MM.1S (cell line): ENCODE results near the gene ART3.

Experiments used
- DNase-seq: peaks from one replicate; pipeline ENCODE4 v3.0.0-alpha.2; 2015
- H2AFZ ChIP-seq: fragments of 300-600 bp; sonication (generic); 2 replicates; pipeline ENCODE4 v1.6.0; 2016; ENCODE audit warnings: antibody characterized with exemption, low read length
- H3F3A ChIP-seq: fragments of 300-600 bp; sonication (generic); 2 replicates; pipeline ENCODE4 v1.6.1; 2016; ENCODE audit warnings: mild to moderate bottlenecking, antibody characterized with exemption, low read length, moderate library complexity, mixed read lengths; ENCODE audit not compliant: insufficient read depth
- H3K27ac ChIP-seq: fragments of 300-600 bp; sonication (generic); 2 replicates; pipeline ENCODE4 v1.5.1; 2016; ENCODE audit warnings: mild to moderate bottlenecking, low read length
- H3K27me3 ChIP-seq: fragments of 300-600 bp; sonication (generic); replicated peaks from 2 replicates; pipeline ENCODE4 v1.6.0; 2016; ENCODE audit warnings: low read length; ENCODE audit not compliant: insufficient read depth
- H3K36me3 ChIP-seq: fragments of 300-600 bp; sonication (generic); replicated peaks from 2 replicates; pipeline ENCODE4 v1.6.1; 2016; ENCODE audit warnings: mild to moderate bottlenecking, low read length, mixed read lengths; ENCODE audit not compliant: insufficient read depth
- H3K4me1 ChIP-seq: fragments of 300-600 bp; sonication (generic); 2 replicates; pipeline ENCODE4 v1.6.1; 2016; ENCODE audit warnings: low read length, mixed read lengths
- H3K4me2 ChIP-seq: fragments of 300-600 bp; sonication (generic); 2 replicates; pipeline ENCODE4 v1.6.0; 2016; ENCODE audit warnings: low read depth, low read length
- H3K4me3 ChIP-seq: fragments of 300-600 bp; sonication (generic); 2 replicates; pipeline ENCODE4 v1.5.1; 2016; ENCODE audit warnings: low read length, mixed read lengths
- H3K79me2 ChIP-seq: fragments of 300-600 bp; sonication (generic); 2 replicates; pipeline ENCODE4 v1.6.1; 2016; ENCODE audit warnings: mixed run types, low read length, mixed read lengths
- H3K9ac ChIP-seq: fragments of 300-600 bp; sonication (generic); 2 replicates; pipeline ENCODE4 v1.6.1; 2016; ENCODE audit warnings: low read length, mixed read lengths
- H3K9me2 ChIP-seq: fragments of 300-600 bp; sonication (generic); replicated peaks from 2 replicates; pipeline ENCODE4 v1.6.1; 2016; ENCODE audit warnings: mild to moderate bottlenecking, low read length, mixed read lengths; ENCODE audit not compliant: insufficient read depth
- H3K9me3 ChIP-seq: fragments of 300-600 bp; sonication (generic); replicated peaks from 2 replicates; pipeline ENCODE4 v1.6.1; 2016; ENCODE audit warnings: mild to moderate bottlenecking, low read length, mixed read lengths; ENCODE audit not compliant: insufficient read depth
- H4K20me1 ChIP-seq: fragments of 300-600 bp; sonication (generic); 2 replicates; pipeline ENCODE4 v1.6.1; 2016; ENCODE audit warnings: mild to moderate bottlenecking, low read length, moderate library complexity, mixed read lengths; ENCODE audit not compliant: insufficient read depth
- EZH2 ChIP-seq: fragments of 300-600 bp; sonication (generic); optimal IDR thresholded peaks from 2 replicates; pipeline ENCODE3; 2017; ENCODE audit warnings: low read depth, mild to moderate bottlenecking, antibody characterized with exemption, low read length, mixed read lengths
- EZH2phosphoT487 ChIP-seq: fragments of 300-600 bp; sonication (generic); IDR thresholded peaks from 2 replicates; pipeline ENCODE4 v1.6.1; 2018; ENCODE audit warnings: antibody characterized with exemption, low read length
- TF ChIP-seq, protein P1 (sequence below): fragments of 300-600 bp; sonication (generic); IDR thresholded peaks from 2 replicates; pipeline ENCODE4 v1.5.1; 2016; ENCODE audit warnings: antibody characterized with exemption, low read length, mixed read lengths

ART3 gene

GRCh38 chr4:76127754-76128153 is 53.2 kb downstream of the ART3 start:
- no peaks in the 10 kb centered on the region; the same call in 1 of the 2 replicates for H3K36me3 ChIP-seq
- no peak for DNase-seq
- no peak overlapping the region for H3K4me2 ChIP-seq

DNA sequence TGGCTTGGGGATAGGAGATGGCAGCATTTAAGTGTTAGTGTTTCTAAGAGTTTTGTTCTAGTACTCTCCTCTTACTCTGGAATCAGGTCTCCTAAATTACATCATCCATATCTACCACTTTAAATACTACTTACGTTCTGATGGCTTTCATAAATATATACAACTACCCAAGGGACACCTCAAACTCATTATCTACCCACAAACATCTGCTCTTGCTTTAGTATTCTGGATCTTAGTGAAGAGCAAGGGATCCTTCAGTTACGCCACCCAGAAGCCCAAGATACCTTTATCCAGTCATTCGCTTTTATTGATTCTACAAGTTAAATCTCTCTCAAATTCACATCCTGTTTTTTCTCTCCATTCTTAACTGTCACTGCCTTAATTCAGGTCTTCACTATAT is 66.7 kb downstream of the ART3 start:
- H3K27me3 ChIP-seq, result no peaks in the 10 kb centered on the region
- H4K20me1 ChIP-seq, result no peaks in the 10 kb centered on the region; the same call in 1 of the 2 replicates
- H3K9me2 ChIP-seq, result no peaks in the 10 kb centered on the region
- peaks cover 10% of the 10 kb centered on the region; the same call in 1 of the 2 replicates for H3K36me3 ChIP-seq
- no peak overlapping the region for H3K27ac ChIP-seq
- H3K9ac ChIP-seq, result no peak overlapping the region
- no peak overlapping the region for H3K4me3 ChIP-seq
- peaks cover 85% of the 10 kb centered on the region for H3K79me2 ChIP-seq
- no peak overlapping the region for H3K4me2 ChIP-seq
- peaks cover under 1% of the 10 kb centered on the region; the same call in 1 of the 2 replicates for H3K4me1 ChIP-seq
- H3F3A ChIP-seq, result no peaks in the 10 kb centered on the region
- DNase-seq, result no peak
- H3K9me3 ChIP-seq, result no peaks in the 10 kb centered on the region
- no peak overlapping the region for H2AFZ ChIP-seq
- no peak for TF ChIP-seq EZH2
- TF ChIP-seq EZH2phosphoT487, result no peak
- TF ChIP-seq, protein P1, sequence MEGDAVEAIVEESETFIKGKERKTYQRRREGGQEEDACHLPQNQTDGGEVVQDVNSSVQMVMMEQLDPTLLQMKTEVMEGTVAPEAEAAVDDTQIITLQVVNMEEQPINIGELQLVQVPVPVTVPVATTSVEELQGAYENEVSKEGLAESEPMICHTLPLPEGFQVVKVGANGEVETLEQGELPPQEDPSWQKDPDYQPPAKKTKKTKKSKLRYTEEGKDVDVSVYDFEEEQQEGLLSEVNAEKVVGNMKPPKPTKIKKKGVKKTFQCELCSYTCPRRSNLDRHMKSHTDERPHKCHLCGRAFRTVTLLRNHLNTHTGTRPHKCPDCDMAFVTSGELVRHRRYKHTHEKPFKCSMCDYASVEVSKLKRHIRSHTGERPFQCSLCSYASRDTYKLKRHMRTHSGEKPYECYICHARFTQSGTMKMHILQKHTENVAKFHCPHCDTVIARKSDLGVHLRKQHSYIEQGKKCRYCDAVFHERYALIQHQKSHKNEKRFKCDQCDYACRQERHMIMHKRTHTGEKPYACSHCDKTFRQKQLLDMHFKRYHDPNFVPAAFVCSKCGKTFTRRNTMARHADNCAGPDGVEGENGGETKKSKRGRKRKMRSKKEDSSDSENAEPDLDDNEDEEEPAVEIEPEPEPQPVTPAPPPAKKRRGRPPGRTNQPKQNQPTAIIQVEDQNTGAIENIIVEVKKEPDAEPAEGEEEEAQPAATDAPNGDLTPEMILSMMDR, result no peak

More at GRCh38 chr4:76127754-76128153, 53.2 kb downstream of the ART3 start:
- H3K79me2 ChIP-seq, result no peaks in the 10 kb centered on the region
- TF ChIP-seq EZH2 (no peak), EZH2phosphoT487 (no peak)
- TF ChIP-seq, protein P1, result no peak
- no peak overlapping the region for H2AFZ ChIP-seq
- H3K4me3 ChIP-seq, result no peak overlapping the region
- no peaks in the 10 kb centered on the region for H3K27me3 ChIP-seq
- no peaks in the 10 kb centered on the region for H4K20me1 ChIP-seq
- no peaks in the 10 kb centered on the region for H3K9me2 ChIP-seq
- H3K27ac ChIP-seq, result no peak overlapping the region
- no peaks in the 10 kb centered on the region for H3K9me3 ChIP-seq
- no peaks in the 10 kb centered on the region for H3K4me1 ChIP-seq
- no peaks in the 10 kb centered on the region for H3F3A ChIP-seq
- H3K9ac ChIP-seq, result no peak overlapping the region

- Histone ChIP-seq H3K4me3 (no peak overlapping the region), H3K9me3 (no peaks in the 10 kb centered on the region), H3K79me2 (peaks cover 91% of the 10 kb centered on the region), H3K36me3 (peaks cover 7% of the 10 kb centered on the region; the same call in 1 of the 2 replicates), H3K4me2 (no peak overlapping the region), H3K9me2 (no peaks in the 10 kb centered on the region), H3K9ac (no peak overlapping the region), H3K27ac (no peak overlapping the region), H2AFZ (no peak overlapping the region), H4K20me1 (no peaks in the 10 kb centered on the region), H3K27me3 (no peaks in the 10 kb centered on the region), H3K4me1 (peaks cover 7% of the 10 kb centered on the region; the same call in 1 of the 2 replicates), H3F3A (no peaks in the 10 kb centered on the region)
- no peak for TF ChIP-seq EZH2
- TF ChIP-seq EZH2phosphoT487, result no peak
- TF ChIP-seq, protein P1, result no peak
- no peak for DNase-seq
These were observed 70.0 kb downstream of the ART3 start for GRCh38 chr4:76144546-76144945.
